PC-3 (cell line): ENCODE measurements around the gene DCAKD. TPM values are rescaled to one million over a fixed set of nuclear protein-coding genes. Genes with fewer than 3 reads are reported as not detected.
"Not testable (repeated sequence)": the region's sequence is repeated elsewhere in the genome, so short reads cannot be mapped to it uniquely, and the experiment has no call there.

Experiments
- ATAC-seq: fragments of 200-7000 bp; cut with Tn5 transposase; 2 replicates; pipeline ENCODE4 v1.9.1; 2020; ENCODE audit warnings: mild to moderate bottlenecking, moderate library complexity
- BruUV-seq: library from RNA; stranded (reverse); fragments of 400-500 nt; replicated peaks from 2 replicates; lab custom pipeline; 2021; lab: Mats Ljungman, UMichigan
- CTCF ChIA-PET: fragments of 300-600 bp; sonication (Branson Sonifier 250); formaldehyde crosslinking; loops from one replicate; lab custom pipeline; 2022; ENCODE audit warnings: antibody characterized with exemption; lab: Charles Lee
- POLR2A ChIA-PET: fragments of 300-600 bp; sonication (Branson Sonifier 250); formaldehyde crosslinking; loops from one replicate; lab custom pipeline; 2022; ENCODE audit warnings: antibody characterized with exemption; ENCODE audit not compliant: unreplicated experiment; lab: Charles Lee
- DNase-seq: peaks from one replicate; pipeline ENCODE4 v3.0.0-alpha.2; 2015
- H2AFZ ChIP-seq: fragments of 300-600 bp; sonication (generic); 2 replicates; pipeline ENCODE4 v1.6.0; 2016; ENCODE audit warnings: antibody characterized with exemption, low read length
- H3F3A ChIP-seq: fragments of 300-600 bp; sonication (generic); one replicate; pipeline ENCODE4 v1.6.0; 2017; ENCODE audit warnings: antibody characterized with exemption, low read length, control low read depth, mild to moderate bottlenecking; ENCODE audit not compliant: unreplicated experiment
- H3K27ac ChIP-seq: fragments of 300-600 bp; sonication (generic); 2 replicates; pipeline ENCODE4 v1.5.1; 2016; ENCODE audit warnings: mild to moderate bottlenecking, low read length
- H3K27me3 ChIP-seq: fragments of 300-600 bp; sonication (generic); 2 replicates; pipeline ENCODE4 v1.6.1; 2016; ENCODE audit warnings: low read length, mixed read lengths
- H3K36me3 ChIP-seq: fragments of 300-600 bp; sonication (generic); 2 replicates; pipeline ENCODE4 v1.6.1; 2016; ENCODE audit warnings: low read depth, mixed run types, low read length, mixed read lengths
- H3K4me1 ChIP-seq: fragments of 300-600 bp; sonication (generic); 2 replicates; pipeline ENCODE4 v1.5.1; 2016; ENCODE audit warnings: low read length; ENCODE audit not compliant: insufficient read depth
- H3K4me2 ChIP-seq: fragments of 300-600 bp; sonication (generic); 2 replicates; pipeline ENCODE4 v1.6.0; 2016; ENCODE audit warnings: low read length
- H3K4me3 ChIP-seq: fragments of 300-600 bp; sonication (generic); 2 replicates; pipeline ENCODE4 v1.5.1; 2016; ENCODE audit warnings: mild to moderate bottlenecking, low read length, mixed read lengths
- H3K79me2 ChIP-seq: fragments of 300-600 bp; sonication (generic); 2 replicates; pipeline ENCODE4 v1.6.1; 2017; ENCODE audit warnings: low read length, mixed read lengths
- H3K9ac ChIP-seq: fragments of 300-600 bp; sonication (generic); 2 replicates; pipeline ENCODE4 v1.6.0; 2016; ENCODE audit warnings: mild to moderate bottlenecking, low read length
- H3K9me2 ChIP-seq: fragments of 300-600 bp; sonication (generic); replicated peaks from 2 replicates; pipeline ENCODE4 v1.6.1; 2016; ENCODE audit warnings: mixed run types, low read length, mixed read lengths
- H3K9me3 ChIP-seq: fragments of 300-600 bp; sonication (generic); 2 replicates; pipeline ENCODE4 v1.6.1; 2016; ENCODE audit warnings: low read length, mixed read lengths
- H4K20me1 ChIP-seq: fragments of 300-600 bp; sonication (generic); 2 replicates; pipeline ENCODE4 v1.6.1; 2016; ENCODE audit warnings: low read length, mixed read lengths
- EZH2 ChIP-seq: fragments of 300-600 bp; sonication (generic); IDR thresholded peaks from one replicate; pipeline ENCODE4 v1.6.1; 2017; ENCODE audit warnings: antibody characterized with exemption, mild to moderate bottlenecking, low read length; ENCODE audit not compliant: unreplicated experiment
- EZH2phosphoT487 ChIP-seq: fragments of 300-600 bp; sonication (generic); IDR thresholded peaks from 2 replicates; pipeline ENCODE4 v1.6.1; 2018; ENCODE audit warnings: mild to moderate bottlenecking, antibody characterized with exemption, low read length, borderline replicate concordance
- intact Hi-C: fragments of 100-400 bp; cut with micrococcal nuclease; formaldehyde crosslinking; loops from 2 replicates; pipeline ENCODE4 v1.9.0; 2023
- total RNA-seq: library from RNA; depleted of rRNA; stranded (reverse); fragments of >200 nt; gene quantifications from 2 replicates; pipeline ENCODE4 v1.2.3, GENCODE V29; 2014
- TF ChIP-seq, protein P1 (sequence below): fragments of 300-600 bp; sonication (generic); conservative IDR thresholded peaks from 2 replicates; pipeline ENCODE4 v1.5.1; 2017; ENCODE audit warnings: antibody characterized with exemption, low read depth, mild to moderate bottlenecking, low read length

DCAKD gene
- total RNA-seq, 1 experiment from 2014 or later, result 56.2 TPM

DNA sequence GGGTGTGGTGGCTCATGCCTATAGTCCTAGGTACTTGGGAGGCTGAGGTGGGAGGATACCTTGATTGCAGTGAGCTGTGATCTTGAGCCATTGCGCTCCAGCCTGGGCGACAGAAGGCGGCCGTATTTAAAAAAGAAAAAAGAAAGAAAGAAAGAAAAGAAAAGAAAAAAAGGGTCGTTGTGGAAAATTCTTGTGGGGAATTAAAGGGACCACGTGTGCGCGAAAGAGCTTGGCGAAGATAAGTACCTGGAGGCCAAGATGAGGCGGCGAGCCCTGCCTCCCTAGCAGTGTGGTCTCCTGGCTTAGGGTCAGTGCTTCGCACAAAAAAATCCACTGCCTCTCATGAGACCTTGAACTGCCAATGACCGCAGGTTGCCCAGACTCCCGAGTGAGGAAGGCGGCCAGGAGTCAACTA is 9.0 kb upstream of the DCAKD start:
- ChIA-PET POLR2A (interaction anchor here (0.6 to 1.3 kb wide), 7 partner anchors 8 to 556 kb away, joined by 3 to 19 read pairs (median 7); no protein-coding TSS in a partner anchor), CTCF (interaction anchor here (1.3 to 1.6 kb wide), 2 partner anchors 35 to 75 kb away, joined by 4 to 8 read pairs; partner anchors contain the start of gene ACBD4)
- peak overlapping the region; percentile 82 for H3K4me3 ChIP-seq
- no peaks in the 10 kb centered on the region for H3K9me2 ChIP-seq
- TF ChIP-seq EZH2 (no peak), EZH2phosphoT487 (no peak)
- TF ChIP-seq, protein P1, sequence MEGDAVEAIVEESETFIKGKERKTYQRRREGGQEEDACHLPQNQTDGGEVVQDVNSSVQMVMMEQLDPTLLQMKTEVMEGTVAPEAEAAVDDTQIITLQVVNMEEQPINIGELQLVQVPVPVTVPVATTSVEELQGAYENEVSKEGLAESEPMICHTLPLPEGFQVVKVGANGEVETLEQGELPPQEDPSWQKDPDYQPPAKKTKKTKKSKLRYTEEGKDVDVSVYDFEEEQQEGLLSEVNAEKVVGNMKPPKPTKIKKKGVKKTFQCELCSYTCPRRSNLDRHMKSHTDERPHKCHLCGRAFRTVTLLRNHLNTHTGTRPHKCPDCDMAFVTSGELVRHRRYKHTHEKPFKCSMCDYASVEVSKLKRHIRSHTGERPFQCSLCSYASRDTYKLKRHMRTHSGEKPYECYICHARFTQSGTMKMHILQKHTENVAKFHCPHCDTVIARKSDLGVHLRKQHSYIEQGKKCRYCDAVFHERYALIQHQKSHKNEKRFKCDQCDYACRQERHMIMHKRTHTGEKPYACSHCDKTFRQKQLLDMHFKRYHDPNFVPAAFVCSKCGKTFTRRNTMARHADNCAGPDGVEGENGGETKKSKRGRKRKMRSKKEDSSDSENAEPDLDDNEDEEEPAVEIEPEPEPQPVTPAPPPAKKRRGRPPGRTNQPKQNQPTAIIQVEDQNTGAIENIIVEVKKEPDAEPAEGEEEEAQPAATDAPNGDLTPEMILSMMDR, result no peak
- peak overlapping the region; percentile 88 for H3K9ac ChIP-seq
- peaks cover 61% of the 10 kb centered on the region for H3K79me2 ChIP-seq
- H3K4me2 ChIP-seq, result peak overlapping the region; percentile 85
- H4K20me1 ChIP-seq, result no peaks in the 10 kb centered on the region
- BruUV-seq, result TSS peak; percentile 86
- H3K9me3 ChIP-seq, result no peaks in the 10 kb centered on the region
- ATAC-seq (peak; percentile 5; the same call in 1 of the 2 replicates), DNase-seq (no peak)
- no peaks in the 10 kb centered on the region for H3K36me3 ChIP-seq
- peak overlapping the region; percentile 88 for H2AFZ ChIP-seq
- no peaks in the 10 kb centered on the region for H3K27me3 ChIP-seq
- H3K27ac ChIP-seq, result peak overlapping the region; percentile 33
- no peaks in the 10 kb centered on the region for H3F3A ChIP-seq
- intact Hi-C loops, result loop anchor here (5.0 kb wide), 1 partner anchor 72 kb away; the partner anchor contains the start of gene PLCD3
- H3K4me1 ChIP-seq, result peaks cover 26% of the 10 kb centered on the region

DNA sequence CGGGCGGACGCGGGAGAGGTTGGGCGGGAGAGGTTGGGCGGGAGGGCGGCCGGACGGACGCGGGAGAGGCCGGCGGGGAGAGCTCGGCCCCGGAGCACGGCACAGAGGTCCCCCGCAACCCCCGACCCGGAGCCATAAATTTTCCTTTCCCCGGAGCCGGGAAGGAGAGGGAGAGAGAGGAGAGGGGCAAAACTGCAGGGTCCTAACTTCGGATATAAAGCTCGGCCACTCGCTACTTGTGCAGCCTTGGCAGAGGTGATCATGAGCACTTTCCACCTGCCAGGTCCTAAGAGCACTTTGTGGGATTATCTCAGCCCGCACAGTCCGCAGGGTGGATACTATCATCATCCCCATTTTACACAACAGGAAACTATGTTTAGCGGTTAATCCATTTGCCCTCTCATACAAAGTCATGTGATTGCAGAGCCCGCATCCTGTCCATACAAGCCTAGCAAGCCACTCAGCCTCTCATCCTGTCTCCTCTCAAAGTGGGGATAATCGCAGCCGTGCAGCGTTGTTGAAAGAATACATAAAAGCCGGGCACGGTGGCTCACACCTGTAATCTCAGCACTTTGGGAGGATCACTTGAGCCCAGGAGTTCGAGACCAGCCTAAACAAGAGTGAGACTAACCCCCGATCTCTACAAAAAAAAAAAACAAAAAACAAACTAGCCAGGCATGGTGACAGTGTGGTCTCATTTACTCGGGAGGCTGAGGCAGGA is 780 bp upstream of the DCAKD start:
- peak overlapping the region; percentile 93 for H3K9ac ChIP-seq
- no peaks in the 10 kb centered on the region for H3K9me3 ChIP-seq
- DNase-seq (peak; percentile 27), ATAC-seq (peak; percentile 12)
- peak overlapping the region; percentile 93 for H2AFZ ChIP-seq
- H3K27ac ChIP-seq, result peak overlapping the region; percentile 50
- no peaks in the 10 kb centered on the region for H3K9me2 ChIP-seq
- CTCF ChIA-PET, result no interaction called here
- peaks cover 40% of the 10 kb centered on the region for H3K79me2 ChIP-seq
- H3K4me1 ChIP-seq, result peaks cover 28% of the 10 kb centered on the region
- H3K36me3 ChIP-seq, result no peaks in the 10 kb centered on the region
- POLR2A ChIA-PET, result interaction anchor here (0.8 kb wide), 1 partner anchor 9 kb away, joined by 10 read pairs; the partner anchor contains the start of gene NMT1
- BruUV-seq, result TSS peak; percentile 92
- peak overlapping the region; percentile 84 for H3K4me3 ChIP-seq
- no peaks in the 10 kb centered on the region for H4K20me1 ChIP-seq
- TF ChIP-seq, protein P1, result no peak
- TF ChIP-seq EZH2 (no peak), EZH2phosphoT487 (no peak)
- H3K4me2 ChIP-seq, result peak overlapping the region; percentile 98
- H3K27me3 ChIP-seq, result no peaks in the 10 kb centered on the region
- intact Hi-C loops, result loop anchor here (5.0 kb wide), 1 partner anchor 40 kb away; no protein-coding TSS in a partner anchor
- peaks cover 8% of the 10 kb centered on the region for H3F3A ChIP-seq

DNA sequence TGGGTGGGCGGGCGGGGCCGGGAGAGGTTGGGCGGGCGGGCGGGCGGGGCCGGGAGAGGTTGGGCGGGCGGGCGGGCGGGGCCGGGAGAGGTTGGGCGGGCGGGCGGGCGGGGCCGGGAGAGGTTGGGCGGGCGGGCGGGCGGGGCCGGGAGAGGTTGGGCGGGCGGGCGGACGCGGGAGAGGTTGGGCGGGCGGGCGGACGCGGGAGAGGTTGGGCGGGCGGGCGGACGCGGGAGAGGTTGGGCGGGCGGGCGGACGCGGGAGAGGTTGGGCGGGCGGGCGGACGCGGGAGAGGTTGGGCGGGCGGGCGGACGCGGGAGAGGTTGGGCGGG is 254 bp upstream of the DCAKD start:
- H3K79me2 ChIP-seq, result peaks cover 45% of the 10 kb centered on the region

More for the DNA sequence above, 254 bp upstream of the DCAKD start:
- CTCF ChIA-PET, result interaction anchor here (1.2 to 1.4 kb wide), 2 partner anchors 30 to 84 kb away, joined by 4 to 5 read pairs; partner anchors contain the start of gene ACBD4
- H3K9me3 ChIP-seq, H2AFZ ChIP-seq, H3K9me2 ChIP-seq, DNase-seq, H3K27me3 ChIP-seq, H3K36me3 ChIP-seq, H3K4me2 ChIP-seq, H3F3A ChIP-seq, ATAC-seq, H4K20me1 ChIP-seq, H3K27ac ChIP-seq, BruUV-seq: not testable (repeated sequence)
- H3K4me3 ChIP-seq, result peak overlapping the region; percentile 84; the same call in 1 of the 2 replicates
- H3K9ac ChIP-seq, result peak overlapping the region; percentile 93
- POLR2A ChIA-PET, result interaction anchor here (0.8 kb wide), 1 partner anchor 9 kb away, joined by 10 read pairs; the partner anchor contains the start of gene NMT1
- intact Hi-C loops, result loop anchor here (1.0 to 5.0 kb wide), 3 partner anchors 10 to 104 kb away; partner anchors contain the start of genes KIF18B and NMT1
- peaks cover 33% of the 10 kb centered on the region for H3K4me1 ChIP-seq
